GM18517 (cell line): Measurements from ENCODE around the gene FXN.
"Not testable (repeated sequence)": the region's sequence is repeated elsewhere in the genome, so short reads cannot be mapped to it uniquely, and the experiment has no call there.

Source experiments
- ATAC-seq: cut with Tn5 transposase; IDR thresholded peaks from one replicate; pipeline ENCODE4 v1.9.1; 2021; ENCODE audit warnings: mild to moderate bottlenecking, moderate library complexity; ENCODE audit not compliant: unreplicated experiment

The FXN gene

GRCh38 chr9:69097923-69098593 is 62.5 kb downstream of the FXN start:
- ATAC-seq: no peak

- ATAC-seq: not testable (repeated sequence)
Measured at GRCh38 chr9:69103348-69103996, 67.9 kb downstream of the FXN start.

GRCh38 chr9:69104830-69105527 is 69.4 kb downstream of the FXN start:
- ATAC-seq: no peak

GRCh38 chr9:69107771-69108170 is 72.2 kb downstream of the FXN start:
- ATAC-seq: no peak

GRCh38 chr9:69108706-69109105 is 73.2 kb downstream of the FXN start:
- not testable (repeated sequence) for ATAC-seq

- ATAC-seq: no peak
Measured at GRCh38 chr9:69109152-69109551, 73.6 kb downstream of the FXN start.

- ATAC-seq: not testable (repeated sequence)
Measured at GRCh38 chr9:69112646-69113045, 77.1 kb downstream of the FXN start.

- ATAC-seq: no peak
Measured at GRCh38 chr9:69115621-69116020, 80.1 kb downstream of the FXN start.

GRCh38 chr9:69118656-69119055 is 83.1 kb downstream of the FXN start:
- no peak for ATAC-seq

- ATAC-seq: no peak
Measured at GRCh38 chr9:69120380-69121154, 85.0 kb downstream of the FXN start.

- ATAC-seq: peak; percentile 56
Measured at GRCh38 chr9:69121155-69122081, 85.9 kb downstream of the FXN start.

GRCh38 chr9:69122082-69122548 is 86.6 kb downstream of the FXN start:
- peak; percentile 57 for ATAC-seq

- no peak for ATAC-seq
Measured at GRCh38 chr9:69122549-69123141, 87.1 kb downstream of the FXN start.

- no peak for ATAC-seq
Measured at GRCh38 chr9:69130456-69131441, 95.2 kb downstream of the FXN start.

- no peak for ATAC-seq
Measured at GRCh38 chr9:69131682-69132081, 96.1 kb downstream of the FXN start.

- ATAC-seq: no peak
Measured at GRCh38 chr9:69132361-69132760, 96.8 kb downstream of the FXN start.

- no peak for ATAC-seq
Measured at GRCh38 chr9:69134412-69134811, 98.9 kb downstream of the FXN start.

- ATAC-seq: no peak
Measured at GRCh38 chr9:69136185-69136584, 100.6 kb downstream of the FXN start.

GRCh38 chr9:69136779-69137178 is 101.2 kb downstream of the FXN start:
- no peak for ATAC-seq
